Spleen (tissue), 7 donors: ENCODE results near the gene PRKAG1.

ENCODE experiments used
- POLR2A ChIP-seq, 3 donors: fragments of 450-650 bp; IDR thresholded peaks; one replicate each; pipeline ENCODE4 v1.5.1; 2017; ENCODE audit warnings: antibody characterized with exemption in 3 of 3, mild to moderate bottlenecking in 1 of 3
- POLR2AphosphoS5 ChIP-seq, 3 donors: sonication (generic); formaldehyde crosslinking; IDR thresholded peaks; one replicate each; pipeline ENCODE4 v1.5.1; 2017; ENCODE audit warnings: antibody characterized with exemption in 3 of 3
- TF ChIP-seq, protein P1 (sequence below), 11 experiments: fragments of 200-600 bp in 7 of 11; fragments of 450-650 bp in 4 of 11; sonication (generic) in 4 of 11; IDR thresholded peaks in 8 of 11; conservative IDR thresholded peaks in 3 of 11; 1 replicate in 7 of 11; 2 replicates in 4 of 11; pipeline versions ENCODE4 v1.4.0 to v1.8.0; 2016 to 2021; ENCODE audit warnings: antibody characterized with exemption in 11 of 11, inconsistent platforms in 4 of 11, mild to moderate bottlenecking in 1 of 11
- donor health status: DM: no; HTN: no; CAD: no; lungs with moderate emphysema.
- donor health status: DM: no; HTN: no; CAD: no.
- donor health status: DM: no; HTN: no; CAD: no.

DNA sequence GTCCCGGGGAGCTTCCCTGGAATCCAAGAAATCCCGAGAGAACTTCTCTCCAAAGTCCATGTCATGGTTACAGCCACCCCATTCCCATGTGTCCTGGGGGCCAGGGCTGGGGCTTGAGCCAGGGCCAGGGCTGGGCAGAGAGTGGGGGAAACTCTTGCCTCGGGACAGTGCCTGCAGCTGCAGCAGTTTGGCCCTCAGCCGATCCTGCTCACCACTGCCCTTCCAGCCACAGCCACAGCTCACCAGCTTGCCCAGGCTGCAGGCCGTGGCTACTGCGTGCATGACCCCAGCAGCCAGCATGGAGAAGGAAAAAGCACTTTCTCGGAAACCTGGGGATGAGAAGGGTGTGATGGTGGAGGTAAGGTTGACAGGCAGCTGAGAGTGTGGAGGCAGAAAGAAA, 50.6 kb downstream of the PRKAG1 start:
- TF ChIP-seq, protein P1, sequence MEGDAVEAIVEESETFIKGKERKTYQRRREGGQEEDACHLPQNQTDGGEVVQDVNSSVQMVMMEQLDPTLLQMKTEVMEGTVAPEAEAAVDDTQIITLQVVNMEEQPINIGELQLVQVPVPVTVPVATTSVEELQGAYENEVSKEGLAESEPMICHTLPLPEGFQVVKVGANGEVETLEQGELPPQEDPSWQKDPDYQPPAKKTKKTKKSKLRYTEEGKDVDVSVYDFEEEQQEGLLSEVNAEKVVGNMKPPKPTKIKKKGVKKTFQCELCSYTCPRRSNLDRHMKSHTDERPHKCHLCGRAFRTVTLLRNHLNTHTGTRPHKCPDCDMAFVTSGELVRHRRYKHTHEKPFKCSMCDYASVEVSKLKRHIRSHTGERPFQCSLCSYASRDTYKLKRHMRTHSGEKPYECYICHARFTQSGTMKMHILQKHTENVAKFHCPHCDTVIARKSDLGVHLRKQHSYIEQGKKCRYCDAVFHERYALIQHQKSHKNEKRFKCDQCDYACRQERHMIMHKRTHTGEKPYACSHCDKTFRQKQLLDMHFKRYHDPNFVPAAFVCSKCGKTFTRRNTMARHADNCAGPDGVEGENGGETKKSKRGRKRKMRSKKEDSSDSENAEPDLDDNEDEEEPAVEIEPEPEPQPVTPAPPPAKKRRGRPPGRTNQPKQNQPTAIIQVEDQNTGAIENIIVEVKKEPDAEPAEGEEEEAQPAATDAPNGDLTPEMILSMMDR (IDR thresholded peaks at IDR 0.05 in 8 of 11, conservative IDR thresholded peaks at IDR 0.05 in 3 of 11), result no peak
- TF ChIP-seq POLR2A (IDR thresholded peaks at IDR 0.05), result no peak
- TF ChIP-seq POLR2AphosphoS5 (IDR thresholded peaks at IDR 0.05), result no peak
